ENCODE results near the gene ZCCHC3.
"Not testable (repeated sequence)": the region's sequence is repeated elsewhere in the genome, so short reads cannot be mapped to it uniquely, and the experiment has no call there.

ZCCHC3 gene

GRCh38 chr20:316316-317068 is 19.1 kb downstream of the ZCCHC3 start:
- no peak for DNase-seq

- peak; percentile 90 for DNase-seq
Observed at GRCh38 chr20:324177-325044, 27.0 kb downstream of the ZCCHC3 start.

- DNase-seq: peak; percentile 92
Observed at GRCh38 chr20:325045-325888, 27.9 kb downstream of the ZCCHC3 start, which contains the start of gene SOX12. Gene SOX12, plus strand, starts transcription at chr20:325552. Its CDS starts 373 bp downstream, at chr20:325925.

GRCh38 chr20:325889-326644 is 28.7 kb downstream of the ZCCHC3 start:
- peak; percentile 50 for DNase-seq

- DNase-seq: peak; percentile 30
Observed at GRCh38 chr20:326645-327185, 29.3 kb downstream of the ZCCHC3 start.

- peak; percentile 85 for DNase-seq
Observed at GRCh38 chr20:327186-328026, 30.0 kb downstream of the ZCCHC3 start.

- no peak for DNase-seq
Observed at GRCh38 chr20:328027-328974, 30.9 kb downstream of the ZCCHC3 start.

GRCh38 chr20:328975-329695 is 31.8 kb downstream of the ZCCHC3 start:
- DNase-seq: no peak

GRCh38 chr20:329851-330232 is 32.5 kb downstream of the ZCCHC3 start:
- no peak for DNase-seq

- peak; percentile 81 for DNase-seq
Observed at GRCh38 chr20:330233-331149, 33.1 kb downstream of the ZCCHC3 start.

GRCh38 chr20:334578-334977 is 37.2 kb downstream of the ZCCHC3 start:
- DNase-seq: no peak

- DNase-seq: not testable (repeated sequence)
Observed at GRCh38 chr20:336040-336439, 38.7 kb downstream of the ZCCHC3 start.

- DNase-seq: peak; percentile 81
Observed at GRCh38 chr20:341682-342081, 44.3 kb downstream of the ZCCHC3 start.

GRCh38 chr20:343107-343506 is 45.7 kb downstream of the ZCCHC3 start:
- no peak for DNase-seq

GRCh38 chr20:346033-346639 is 48.8 kb downstream of the ZCCHC3 start:
- DNase-seq: no peak

- no peak for DNase-seq
Observed at GRCh38 chr20:346640-347316, 49.4 kb downstream of the ZCCHC3 start, which contains the start of gene NRSN2. Gene NRSN2, plus strand, starts transcription at chr20:347111. Its CDS starts 2,533 bp downstream, at chr20:349644.

- no peak for DNase-seq
Observed at GRCh38 chr20:347317-347639, 49.9 kb downstream of the ZCCHC3 start.

Data from hematopoietic multipotent progenitor cell treated with erythropoietin and hydrocortisone succinate and interleukin-3 and kit ligand, for 8 days (in vitro differentiated cells).